ENCODE data around the gene EIF4G1.
A peak's percentile ranks its signal among the peaks of the same experiment; 100 is the strongest.

Gene EIF4G1

GRCh38 chr3:184343200-184343876, 28.9 kb downstream of the EIF4G1 start:
- peaks cover 9% of the 10 kb centered on the region; the same call in 1 of the 2 replicates for H3K4me1 ChIP-seq (ENCODE audit: insufficient read depth, low read length)
- TF ChIP-seq EZH2 (IDR thresholded peaks at IDR 0.05; ENCODE audit: borderline replicate concordance, low read depth, low read length, severe bottlenecking) (no peak), CTCF (IDR thresholded peaks at IDR 0.05; ENCODE audit: borderline replicate concordance, extremely low read depth, low read length, poor library complexity, severe bottlenecking) (no peak)
- no peak for ATAC-seq (ENCODE audit: insufficient read depth, low read depth)
- no peaks in the 10 kb centered on the region for H4K20me1 ChIP-seq (ENCODE audit: insufficient read depth, low read length)
- peaks cover 3% of the 10 kb centered on the region for H3K36me3 ChIP-seq (ENCODE audit: insufficient read depth, low read length)
- no peak overlapping the region for H3K4me3 ChIP-seq (ENCODE audit: low read depth in 1 of 2, low read length in 2 of 2)
- H3K27me3 ChIP-seq (ENCODE audit: insufficient read depth, low read length, poor library complexity) = no peaks in the 10 kb centered on the region
- no peak overlapping the region for H3K27ac ChIP-seq (ENCODE audit: low read length)
- no peaks in the 10 kb centered on the region for H3K9me3 ChIP-seq (ENCODE audit: insufficient read depth, low read length, severe bottlenecking)
- no peak overlapping the region for H3K4me2 ChIP-seq (ENCODE audit: insufficient read depth, low read length)
- H3K79me2 ChIP-seq (ENCODE audit: insufficient read depth, low read length) = no peaks in the 10 kb centered on the region
- no peak overlapping the region for H2AFZ ChIP-seq (ENCODE audit: low read depth, low read length)
- no peak for DNase-seq
- H3K9ac ChIP-seq (ENCODE audit: low read depth, low read length) = no peak overlapping the region

- no peak overlapping the region for H3K4me2 ChIP-seq (ENCODE audit: insufficient read depth, low read length)
- no peak for TF ChIP-seq CTCF (IDR thresholded peaks at IDR 0.05; ENCODE audit: borderline replicate concordance, extremely low read depth, low read length, poor library complexity, severe bottlenecking)
- TF ChIP-seq EZH2 (IDR thresholded peaks at IDR 0.05; ENCODE audit: borderline replicate concordance, low read depth, low read length, severe bottlenecking) = no peak
These were observed 30.3 kb downstream of the EIF4G1 start for GRCh38 chr3:184344579-184345316.

GRCh38 chr3:184345317-184346144, 31.1 kb downstream of the EIF4G1 start:
- no peak overlapping the region for H2AFZ ChIP-seq (ENCODE audit: low read depth, low read length)
- H3K4me1 ChIP-seq (ENCODE audit: insufficient read depth, low read length) = peaks cover 9% of the 10 kb centered on the region; the same call in 1 of the 2 replicates
- no peaks in the 10 kb centered on the region for H3K79me2 ChIP-seq (ENCODE audit: insufficient read depth, low read length)
- TF ChIP-seq EZH2 (IDR thresholded peaks at IDR 0.05; ENCODE audit: borderline replicate concordance, low read depth, low read length, severe bottlenecking) = no peak
- TF ChIP-seq CTCF (IDR thresholded peaks at IDR 0.05; ENCODE audit: borderline replicate concordance, extremely low read depth, low read length, poor library complexity, severe bottlenecking) = peak; percentile 46
- DNase-seq (no peak), ATAC-seq (ENCODE audit: insufficient read depth, low read depth) (peak; percentile 68)
- peaks cover 3% of the 10 kb centered on the region for H3K36me3 ChIP-seq (ENCODE audit: insufficient read depth, low read length)
- H3K27me3 ChIP-seq (ENCODE audit: insufficient read depth, low read length, poor library complexity) = no peaks in the 10 kb centered on the region
- no peak overlapping the region for H3K9ac ChIP-seq (ENCODE audit: low read depth, low read length)
- no peaks in the 10 kb centered on the region for H3K9me3 ChIP-seq (ENCODE audit: insufficient read depth, low read length, severe bottlenecking)
- H3K4me3 ChIP-seq (ENCODE audit: low read depth in 1 of 2, low read length in 2 of 2) = no peak overlapping the region
- H3K4me2 ChIP-seq (ENCODE audit: insufficient read depth, low read length) = no peak overlapping the region
- H3K27ac ChIP-seq (ENCODE audit: low read length) = no peak overlapping the region
- H4K20me1 ChIP-seq (ENCODE audit: insufficient read depth, low read length) = no peaks in the 10 kb centered on the region

More at GRCh38 chr3:184344579-184345316, 30.3 kb downstream of the EIF4G1 start:
- no peaks in the 10 kb centered on the region for H3K79me2 ChIP-seq (ENCODE audit: insufficient read depth, low read length)
- H3K27ac ChIP-seq (ENCODE audit: low read length) = no peak overlapping the region
- no peak overlapping the region for H3K4me3 ChIP-seq (ENCODE audit: low read depth in 1 of 2, low read length in 2 of 2)
- H3K36me3 ChIP-seq (ENCODE audit: insufficient read depth, low read length) = peaks cover 3% of the 10 kb centered on the region
- no peak for DNase-seq
- no peak for ATAC-seq (ENCODE audit: insufficient read depth, low read depth)
- no peak overlapping the region for H3K9ac ChIP-seq (ENCODE audit: low read depth, low read length)
- H3K27me3 ChIP-seq (ENCODE audit: insufficient read depth, low read length, poor library complexity) = no peaks in the 10 kb centered on the region
- no peaks in the 10 kb centered on the region for H4K20me1 ChIP-seq (ENCODE audit: insufficient read depth, low read length)
- H3K4me1 ChIP-seq (ENCODE audit: insufficient read depth, low read length) = peaks cover 9% of the 10 kb centered on the region; the same call in 1 of the 2 replicates
- no peak overlapping the region for H2AFZ ChIP-seq (ENCODE audit: low read depth, low read length)
- H3K9me3 ChIP-seq (ENCODE audit: insufficient read depth, low read length, severe bottlenecking) = no peaks in the 10 kb centered on the region

Measured in DND-41 (cell line).